Liver (tissue), 9 donors: ENCODE data around the gene FILIP1. TPM values are rescaled to one million over a fixed set of nuclear protein-coding genes. Genes with fewer than 3 reads are reported as not detected.

Experiments
- DNase-seq: peaks from one replicate; pipeline ENCODE4 v3.0.0-alpha.2; 2017; ENCODE audit warnings: low spot score
- H3K27ac ChIP-seq, 2 donors: one replicate each; pipeline ENCODE4 v1.7.0; 2013; ENCODE audit warnings: inconsistent platforms in 2 of 2, low read length in 2 of 2, control low read depth in 1 of 2, low read depth in 1 of 2, mild to moderate bottlenecking in 1 of 2
- H3K27me3 ChIP-seq, 4 donors: one replicate each; pipeline versions ENCODE4 v1.6.1 to v1.7.0; 2013; ENCODE audit warnings: low read length in 3 of 4, inconsistent platforms in 1 of 4, mild to moderate bottlenecking in 1 of 4, moderate library complexity in 1 of 4; ENCODE audit not compliant: control insufficient read depth in 4 of 4, insufficient read depth in 4 of 4
- H3K36me3 ChIP-seq, 4 donors: one replicate each; pipeline versions ENCODE4 v1.6.1 to v1.7.0; 2013; ENCODE audit warnings: low read length in 3 of 4, mild to moderate bottlenecking in 3 of 4, low read depth in 1 of 4, moderate library complexity in 1 of 4; ENCODE audit not compliant: control insufficient read depth in 4 of 4, insufficient read depth in 3 of 4
- H3K4me1 ChIP-seq, 4 donors: one replicate each; pipeline versions ENCODE4 v1.6.1 to v1.7.0; 2013; ENCODE audit warnings: low read length in 3 of 4, mild to moderate bottlenecking in 3 of 4, moderate library complexity in 1 of 4; ENCODE audit not compliant: control insufficient read depth in 4 of 4, insufficient read depth in 4 of 4
- H3K4me3 ChIP-seq, 3 donors: one replicate each; pipeline versions ENCODE4 v1.6.1 to v1.7.0; 2013; ENCODE audit warnings: low read length in 3 of 3, control low read depth in 1 of 3, low read depth in 1 of 3, mild to moderate bottlenecking in 1 of 3
- H3K9ac ChIP-seq, 2 donors: one replicate each; pipeline ENCODE4 v1.7.0; 2013; ENCODE audit warnings: low read length in 2 of 2, mild to moderate bottlenecking in 2 of 2, moderate library complexity in 2 of 2, control low read depth in 1 of 2, low read depth in 1 of 2
- H3K9me3 ChIP-seq, 4 donors: one replicate each; pipeline versions ENCODE4 v1.6.1 to v1.7.0; 2013; ENCODE audit warnings: low read length in 3 of 4; ENCODE audit not compliant: control insufficient read depth in 4 of 4
- ATF3 ChIP-seq: IDR thresholded peaks from 2 replicates; pipeline ENCODE4 v1.6.1; 2016; ENCODE audit warnings: antibody characterized with exemption
- CTCF ChIP-seq: fragments of 150-350 bp; IDR thresholded peaks from 2 replicates; pipeline ENCODE4 v1.5.1; 2017; ENCODE audit warnings: improper control_type of control experiment, low read depth, low read length; ENCODE audit not compliant: missing input control
- EGR1 ChIP-seq, 2 donors: IDR thresholded peaks; 2 replicates each; pipeline ENCODE4 v1.6.1; 2016 to 2018; ENCODE audit warnings: antibody characterized with exemption in 2 of 2, low read depth in 2 of 2
- FOXA1 ChIP-seq: IDR thresholded peaks from 2 replicates; pipeline ENCODE4 v1.6.1; 2016; ENCODE audit warnings: antibody characterized with exemption
- FOXA2 ChIP-seq: IDR thresholded peaks from 2 replicates; pipeline ENCODE4 v1.6.1; 2016; ENCODE audit warnings: antibody characterized with exemption
- HNF4A ChIP-seq, 2 donors: conservative IDR thresholded peaks; 2 replicates each; pipeline ENCODE4 v1.6.1; 2016; ENCODE audit warnings: antibody characterized with exemption in 2 of 2, mild to moderate bottlenecking in 2 of 2
- HNF4G ChIP-seq: IDR thresholded peaks from 2 replicates; pipeline ENCODE4 v1.6.1; 2016; ENCODE audit warnings: antibody characterized with exemption
- JUND ChIP-seq, 2 donors: IDR thresholded peaks; 2 replicates each; pipeline ENCODE4 v1.6.1; 2016; ENCODE audit warnings: antibody characterized with exemption in 2 of 2
- MAX ChIP-seq: IDR thresholded peaks from 2 replicates; pipeline ENCODE4 v1.6.1; 2016; ENCODE audit warnings: antibody characterized with exemption
- RAD21 ChIP-seq, 2 donors: IDR thresholded peaks; 2 replicates each; pipeline ENCODE4 v1.6.1; 2016; ENCODE audit warnings: antibody characterized with exemption in 2 of 2, mild to moderate bottlenecking in 2 of 2
- REST ChIP-seq: IDR thresholded peaks from 2 replicates; pipeline ENCODE4 v1.6.1; 2016; ENCODE audit warnings: antibody characterized with exemption, mild to moderate bottlenecking
- TAF1 ChIP-seq: conservative IDR thresholded peaks from 2 replicates; pipeline ENCODE4 v1.6.1; 2016; ENCODE audit warnings: antibody characterized with exemption, mild to moderate bottlenecking
- YY1 ChIP-seq: IDR thresholded peaks from 2 replicates; pipeline ENCODE4 v1.6.1; 2016; ENCODE audit warnings: antibody characterized with exemption, mild to moderate bottlenecking
- ZBTB33 ChIP-seq: IDR thresholded peaks from 2 replicates; pipeline ENCODE4 v1.6.1; 2016; ENCODE audit warnings: antibody characterized with exemption
- WGBS: extraction: QIAGEN DNeasy Blood & Tissue Kit; methylation state at CpG from one replicate; pipeline ENCODE4 v1.1.7; 2013; 5-methylcytosine and 5-hydroxymethylcytosine counted together
- polyA plus RNA-seq, 2 donors: library from polyadenylated mRNA; stranded (reverse) in 1 of 2; unstranded in 1 of 2; fragments of 200-250 nt in 1 of 2; fragments of >200 nt in 1 of 2; fragmentation: Nextera tagmentation in 1 of 2; extraction: Ambion mirVana in 1 of 2; gene quantifications; one replicate each; pipeline versions ENCODE4 v1.2.1 to v1.2.3, GENCODE V29; 2013 to 2015
- total RNA-seq, 2 donors: library from RNA; depleted of rRNA; stranded (reverse); fragments of >200 nt; gene quantifications; one replicate each; pipeline ENCODE4 v1.2.3, GENCODE V29; 2014
- donor health status: healthy.
- donor health status: healthy.
- donor health status: healthy.
- donor health status: healthy.
- donor health status: healthy.

The FILIP1 gene
- total and polyA plus RNA-seq, 4 donors = 0.70 to 2.8 (median 1.1) TPM

GRCh38 chr6:75502884-75503283, 9.3 kb upstream of the FILIP1 start:
- H3K36me3 ChIP-seq = no peaks in the 10 kb centered on the region
- no peak overlapping the region for H3K27ac ChIP-seq
- no peaks in the 10 kb centered on the region for H3K9me3 ChIP-seq
- no peak overlapping the region for H3K9ac ChIP-seq
- TF ChIP-seq HNF4A (conservative IDR thresholded peaks at IDR 0.05) = no peak
- TF ChIP-seq MAX = no peak
- TF ChIP-seq ATF3 = no peak
- TF ChIP-seq RAD21 (IDR thresholded peaks at IDR 0.05) = no peak
- no peak for TF ChIP-seq CTCF
- TF ChIP-seq REST = no peak
- TF ChIP-seq JUND (IDR thresholded peaks at IDR 0.05) = no peak
- no peak for TF ChIP-seq HNF4G
- TF ChIP-seq FOXA1 = no peak
- no peak for TF ChIP-seq ZBTB33
- 70% methylated on average over 3 of the region's 3 CpGs for WGBS
- no peak for DNase-seq
- no peak overlapping the region for H3K4me3 ChIP-seq
- no peaks in the 10 kb centered on the region for H3K4me1 ChIP-seq
- peaks cover 0 to 3% (median 0%) of the 10 kb centered on the region in 4 donors for H3K27me3 ChIP-seq

- no peak overlapping the region for H3K27ac ChIP-seq
- no peak overlapping the region for H3K4me3 ChIP-seq
- peaks cover 0 to 3% (median 0%) of the 10 kb centered on the region in 4 donors for H3K27me3 ChIP-seq
- 71% methylated on average over 4 of the region's 4 CpGs for WGBS
- H3K36me3 ChIP-seq = no peaks in the 10 kb centered on the region
- H3K9me3 ChIP-seq = no peaks in the 10 kb centered on the region
- no peaks in the 10 kb centered on the region for H3K4me1 ChIP-seq
- H3K9ac ChIP-seq = no peak overlapping the region
- TF ChIP-seq EGR1 (IDR thresholded peaks at IDR 0.05; ENCODE audit: low read depth in 2 of 2) (no peak), ATF3 (no peak), TAF1 (no peak), FOXA2 (no peak), REST (no peak), FOXA1 (no peak), CTCF (no peak), YY1 (no peak)
- no peak for DNase-seq
These were observed 8.2 kb upstream of the FILIP1 start for GRCh38 chr6:75501756-75502155.
